Endothelial cell of umbilical vein (primary cell): Measurements from ENCODE around the gene C2orf76. TPM values are rescaled to one million over a fixed set of nuclear protein-coding genes. Genes with fewer than 3 reads are reported as not detected.
"Not testable (repeated sequence)": the region's sequence is repeated elsewhere in the genome, so short reads cannot be mapped to it uniquely, and the experiment has no call there.

ENCODE experiments used
- BruUV-seq: library from RNA; stranded (reverse); fragments of 400-500 nt; replicated peaks from 2 replicates; lab custom pipeline; 2021; lab: Mats Ljungman, UMichigan
- CTCF ChIA-PET: fragments of 300-600, 350-600 bp; sonication (Branson Sonifier 250); formaldehyde crosslinking; loops from one replicate; lab custom pipeline; 2021; ENCODE audit warnings: antibody characterized with exemption, inconsistent platforms; lab: Charles Lee
- POLR2A ChIA-PET: fragments of 300-600, 350-600 bp; sonication (Branson Sonifier 250); formaldehyde crosslinking; loops from one replicate; lab custom pipeline; 2021; ENCODE audit warnings: antibody characterized with exemption, inconsistent platforms; lab: Charles Lee
- DNase-seq: peaks from one replicate; pipeline ENCODE4 v3.0.0-alpha.2; 2011; ENCODE audit warnings: low read depth, low spot score
- FAIRE-seq: peaks from 2 replicates; lab custom pipeline; 2011; peaks lifted over from hg19 to GRCh38; lab: Jason Lieb, UNC
- H2AFZ ChIP-seq: 2 replicates; pipeline ENCODE4 v1.6.0; 2012; ENCODE audit warnings: low read depth, low read length, control low read depth, inconsistent platforms
- H3K27ac ChIP-seq: 2 replicates; pipeline ENCODE4 v1.5.1; 2011; ENCODE audit warnings: low read depth, mild to moderate bottlenecking, control low read depth, low read length, moderate library complexity; ENCODE audit not compliant: insufficient read depth
- H3K27me3 ChIP-seq, 2 experiments: 2 replicates each; pipeline versions ENCODE4 v1.6.0 to v1.6.1; 2011; ENCODE audit warnings: low read length in 2 of 2, mixed read lengths in 1 of 2; ENCODE audit not compliant: control insufficient read depth in 2 of 2, insufficient read depth in 2 of 2
- H3K36me3 ChIP-seq, 2 experiments: 2 replicates in 1 of 2; 3 replicates in 1 of 2; pipeline ENCODE4 v1.5.1; 2011; ENCODE audit warnings: low read length in 2 of 2, mild to moderate bottlenecking in 1 of 2, moderate library complexity in 1 of 2; ENCODE audit not compliant: control insufficient read depth in 2 of 2, insufficient read depth in 2 of 2; ENCODE audit errors: extremely low read depth in 1 of 2
- H3K4me1 ChIP-seq: 3 replicates; pipeline ENCODE4 v1.5.1; 2011; ENCODE audit warnings: mild to moderate bottlenecking, low read length; ENCODE audit not compliant: control insufficient read depth, insufficient read depth; ENCODE audit errors: extremely low read depth
- H3K4me2 ChIP-seq: 2 replicates; pipeline ENCODE4 v1.6.1; 2011; ENCODE audit warnings: low read length, control low read depth, mixed read lengths; ENCODE audit not compliant: insufficient read depth
- H3K4me3 ChIP-seq, 3 experiments: fragments of 200-600 bp in 1 of 3; sonication (generic), shearing (Covaris generic) in 1 of 3; replicated peaks in 1 of 3; 2 replicates each; pipeline ENCODE4 v1.5.1; 2011 to 2016; ENCODE audit warnings: control low read depth in 3 of 3, low read length in 3 of 3, mild to moderate bottlenecking in 2 of 3, inconsistent platforms in 1 of 3, low read depth in 1 of 3, moderate library complexity in 1 of 3; ENCODE audit not compliant: insufficient read depth in 1 of 3
- H3K79me2 ChIP-seq: 2 replicates; pipeline ENCODE4 v1.6.0; 2012; ENCODE audit warnings: low read length, inconsistent platforms; ENCODE audit not compliant: control insufficient read depth, insufficient read depth
- H3K9ac ChIP-seq: replicated peaks from 2 replicates; pipeline ENCODE3; 2011; ENCODE audit warnings: low read length, control low read depth; ENCODE audit not compliant: insufficient read depth; ENCODE audit errors: extremely low read depth
- H3K9me1 ChIP-seq: replicated peaks from 3 replicates; pipeline ENCODE4 v1.6.0; 2011; ENCODE audit warnings: mild to moderate bottlenecking, low read length; ENCODE audit not compliant: control insufficient read depth, insufficient read depth; ENCODE audit errors: extremely low read depth
- H3K9me3 ChIP-seq: replicated peaks from 2 replicates; pipeline ENCODE4 v1.5.1; 2012; ENCODE audit warnings: low read length, inconsistent platforms; ENCODE audit not compliant: control insufficient read depth, insufficient read depth
- H4K20me1 ChIP-seq: replicated peaks from 2 replicates; pipeline ENCODE3; 2011; ENCODE audit warnings: mild to moderate bottlenecking, low read length; ENCODE audit not compliant: control insufficient read depth, insufficient read depth; ENCODE audit errors: extremely low read depth
- EZH2 ChIP-seq: IDR thresholded peaks from 2 replicates; pipeline ENCODE4 v1.6.1; 2012; ENCODE audit warnings: borderline replicate concordance, low read depth, mild to moderate bottlenecking, moderate library complexity, low read length, inconsistent platforms; ENCODE audit not compliant: severe bottlenecking
- FOS ChIP-seq: IDR thresholded peaks from 2 replicates; pipeline ENCODE4 v1.6.1; 2011; ENCODE audit warnings: mild to moderate bottlenecking, low read length, moderate library complexity, borderline replicate concordance; ENCODE audit not compliant: insufficient read depth
- GATA2 ChIP-seq: IDR thresholded peaks from 2 replicates; pipeline ENCODE4 v1.7.0; 2011; ENCODE audit warnings: low read depth, mild to moderate bottlenecking, moderate library complexity, mixed read lengths, low read length; ENCODE audit not compliant: insufficient read length, insufficient read depth
- JUN ChIP-seq: IDR thresholded peaks from 2 replicates; pipeline ENCODE4 v1.6.1; 2011; ENCODE audit warnings: borderline replicate concordance, low read depth; ENCODE audit not compliant: insufficient read length, insufficient read depth
- MYC ChIP-seq: IDR thresholded peaks from one replicate; pipeline ENCODE4 v1.6.1; 2011; ENCODE audit warnings: mild to moderate bottlenecking, low read depth, low read length
- POLR2A ChIP-seq: IDR thresholded peaks from 2 replicates; pipeline ENCODE4 v1.6.1; 2012; ENCODE audit warnings: low read depth, mild to moderate bottlenecking, control low read depth, low read length
- POLR2AphosphoS5 ChIP-seq: IDR thresholded peaks from 2 replicates; pipeline ENCODE4 v1.6.1; 2012; ENCODE audit warnings: low read depth, mild to moderate bottlenecking, control low read depth, low read length, moderate library complexity; ENCODE audit not compliant: insufficient read depth
- dilution Hi-C: fragments of 300-500 bp; cut with MboI; formaldehyde crosslinking; loops from one replicate; pipeline ENCODE4 v1.15.0; 2019; ENCODE audit warnings: low sequenced_read_pairs; ENCODE audit not compliant: extremely low pct_ligation_motif_present
- intact Hi-C: fragments of 100-400 bp; cut with micrococcal nuclease; formaldehyde crosslinking; loops from one replicate; pipeline ENCODE4 v1.10.0; 2022
- polyA plus RNA-seq, 4 experiments: library from polyadenylated mRNA; depleted of rRNA in 3 of 4; stranded (reverse) in 3 of 4; unstranded in 1 of 4; fragments of >200 nt; gene quantifications; 2 replicates each; pipeline versions ENCODE4 v1.2.1 to v1.2.3, GENCODE V29; 2011 to 2012; ENCODE audit warnings: missing spikeins in 1 of 4
- total RNA-seq: library from RNA; stranded (reverse); gene quantifications from 2 replicates; pipeline ENCODE4 v1.2.3, GENCODE V29; 2021
- TF ChIP-seq, protein P1 (sequence below), 2 donors: IDR thresholded peaks; 1 replicate in 1 of 2; 2 replicates in 1 of 2; pipeline ENCODE4 v1.5.1; 2011; ENCODE audit warnings: low read length in 2 of 2, mild to moderate bottlenecking in 2 of 2, moderate library complexity in 2 of 2, control low read depth in 1 of 2, inconsistent platforms in 1 of 2, low read depth in 1 of 2; ENCODE audit not compliant: insufficient read depth in 1 of 2; ENCODE audit errors: extremely low read depth in 1 of 2
- TF ChIP-seq, protein P2 (sequence below): IDR thresholded peaks from 2 replicates; pipeline ENCODE4 v1.6.1; 2011; ENCODE audit not compliant: insufficient read depth, insufficient read length

Gene C2orf76
- total and polyA plus RNA-seq, 2 donors (not counting 3 experiments of a cell fraction or from before 2014, with no cell fraction given), result 7.4 to 12.1 TPM

DNA sequence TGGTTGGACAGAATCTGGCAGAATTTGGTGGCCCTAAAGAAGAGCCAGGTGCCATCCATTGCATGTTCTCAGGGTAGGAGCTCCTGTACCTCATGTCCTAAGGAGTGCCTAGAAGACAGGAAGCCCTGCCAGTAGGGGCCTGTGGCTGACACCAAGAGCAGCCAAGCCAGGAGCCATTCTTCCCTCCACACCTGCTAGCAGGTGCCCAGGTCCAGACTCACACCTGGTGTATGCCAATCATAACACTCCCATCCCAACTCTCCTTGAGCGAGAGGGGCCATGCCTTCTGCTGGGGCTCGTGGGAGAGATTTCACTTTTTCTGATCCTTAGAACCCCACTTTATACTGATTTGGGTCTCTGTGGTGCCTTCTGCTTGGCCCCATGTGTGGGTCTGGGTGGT, 38.5 kb upstream of the C2orf76 start:
- Histone ChIP-seq H3K27me3 (peaks cover 0 to 2% of the 10 kb centered on the region in 2 experiments), H3K9ac (no peak overlapping the region), H2AFZ (no peak overlapping the region), H4K20me1 (no peaks in the 10 kb centered on the region), H3K4me1 (no peaks in the 10 kb centered on the region), H3K27ac (no peak overlapping the region), H3K4me2 (no peak overlapping the region), H3K36me3 (no peaks in the 10 kb centered on the region), H3K79me2 (no peaks in the 10 kb centered on the region), H3K9me3 (no peaks in the 10 kb centered on the region), H3K4me3 (no peak overlapping the region), H3K9me1 (no peaks in the 10 kb centered on the region)
- dilution Hi-C loops, result no loop called here
- FAIRE-seq, result no peak
- no peak for TF ChIP-seq EZH2
- TF ChIP-seq POLR2AphosphoS5, result no peak
- TF ChIP-seq MYC, result no peak
- no peak for TF ChIP-seq GATA2
- TF ChIP-seq, protein P1, sequence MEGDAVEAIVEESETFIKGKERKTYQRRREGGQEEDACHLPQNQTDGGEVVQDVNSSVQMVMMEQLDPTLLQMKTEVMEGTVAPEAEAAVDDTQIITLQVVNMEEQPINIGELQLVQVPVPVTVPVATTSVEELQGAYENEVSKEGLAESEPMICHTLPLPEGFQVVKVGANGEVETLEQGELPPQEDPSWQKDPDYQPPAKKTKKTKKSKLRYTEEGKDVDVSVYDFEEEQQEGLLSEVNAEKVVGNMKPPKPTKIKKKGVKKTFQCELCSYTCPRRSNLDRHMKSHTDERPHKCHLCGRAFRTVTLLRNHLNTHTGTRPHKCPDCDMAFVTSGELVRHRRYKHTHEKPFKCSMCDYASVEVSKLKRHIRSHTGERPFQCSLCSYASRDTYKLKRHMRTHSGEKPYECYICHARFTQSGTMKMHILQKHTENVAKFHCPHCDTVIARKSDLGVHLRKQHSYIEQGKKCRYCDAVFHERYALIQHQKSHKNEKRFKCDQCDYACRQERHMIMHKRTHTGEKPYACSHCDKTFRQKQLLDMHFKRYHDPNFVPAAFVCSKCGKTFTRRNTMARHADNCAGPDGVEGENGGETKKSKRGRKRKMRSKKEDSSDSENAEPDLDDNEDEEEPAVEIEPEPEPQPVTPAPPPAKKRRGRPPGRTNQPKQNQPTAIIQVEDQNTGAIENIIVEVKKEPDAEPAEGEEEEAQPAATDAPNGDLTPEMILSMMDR (IDR thresholded peaks at IDR 0.05; ENCODE audit: extremely low read depth in 1 of 2, insufficient read depth in 1 of 2, low read depth in 1 of 2, low read length in 2 of 2), result no peak
- TF ChIP-seq JUN, result no peak
- no peak for TF ChIP-seq FOS
- TF ChIP-seq POLR2A, result no peak
- TF ChIP-seq, protein P2, sequence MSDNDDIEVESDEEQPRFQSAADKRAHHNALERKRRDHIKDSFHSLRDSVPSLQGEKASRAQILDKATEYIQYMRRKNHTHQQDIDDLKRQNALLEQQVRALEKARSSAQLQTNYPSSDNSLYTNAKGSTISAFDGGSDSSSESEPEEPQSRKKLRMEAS, result no peak
- CTCF ChIA-PET, result interaction anchor here (1.3 to 8.6 kb wide), 3 partner anchors 47 to 71 kb away, joined by 3 to 151 read pairs (median 3); no protein-coding TSS in a partner anchor
- POLR2A ChIA-PET, result no interaction called here
- BruUV-seq, result no TSS peak
- intact Hi-C loops, result loop anchor here (5.0 kb wide), 1 partner anchor 257 kb away; no protein-coding TSS in a partner anchor
- no peak for DNase-seq

DNA sequence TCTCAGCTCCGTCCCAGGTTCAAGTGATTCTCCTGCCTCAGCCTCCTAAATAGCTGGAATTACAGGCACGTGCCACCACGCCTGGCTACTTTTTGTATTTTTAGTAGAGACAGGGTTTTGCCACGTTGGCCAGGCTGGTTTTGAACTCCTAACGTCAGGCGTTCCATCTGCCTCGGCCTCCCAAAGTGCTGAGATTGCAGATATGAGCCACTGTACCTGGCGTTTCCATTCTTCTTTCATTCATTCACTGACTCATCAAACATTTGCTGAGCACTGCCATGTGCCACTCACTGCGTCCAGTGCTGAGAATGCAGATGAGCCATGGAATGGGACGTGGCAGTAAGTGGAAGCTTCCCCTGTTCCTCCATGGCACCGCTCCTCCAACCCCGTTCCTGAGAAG, 37.0 kb upstream of the C2orf76 start:
- H3K9ac ChIP-seq, H3K79me2 ChIP-seq, dilution Hi-C loops, POLR2A ChIA-PET, H3K4me3 ChIP-seq, H2AFZ ChIP-seq, H4K20me1 ChIP-seq, H3K4me2 ChIP-seq, DNase-seq, BruUV-seq, H3K9me3 ChIP-seq, H3K4me1 ChIP-seq, H3K27ac ChIP-seq, H3K36me3 ChIP-seq, FAIRE-seq, intact Hi-C loops, H3K27me3 ChIP-seq, H3K9me1 ChIP-seq: not testable (repeated sequence)
- CTCF ChIA-PET, result interaction anchor here (1.3 to 8.6 kb wide), 2 partner anchors 47 to 72 kb away, joined by 3 to 151 read pairs; no protein-coding TSS in a partner anchor
